Measurements from ENCODE around the gene LEAP2. TPM values are rescaled to one million over a fixed set of nuclear protein-coding genes. Genes with fewer than 3 reads are reported as not detected.

The LEAP2 gene
- total and polyA plus RNA-seq, 3 experiments from 2014 or later = 0.93 to 3.6 (median 2.7) TPM

DNA sequence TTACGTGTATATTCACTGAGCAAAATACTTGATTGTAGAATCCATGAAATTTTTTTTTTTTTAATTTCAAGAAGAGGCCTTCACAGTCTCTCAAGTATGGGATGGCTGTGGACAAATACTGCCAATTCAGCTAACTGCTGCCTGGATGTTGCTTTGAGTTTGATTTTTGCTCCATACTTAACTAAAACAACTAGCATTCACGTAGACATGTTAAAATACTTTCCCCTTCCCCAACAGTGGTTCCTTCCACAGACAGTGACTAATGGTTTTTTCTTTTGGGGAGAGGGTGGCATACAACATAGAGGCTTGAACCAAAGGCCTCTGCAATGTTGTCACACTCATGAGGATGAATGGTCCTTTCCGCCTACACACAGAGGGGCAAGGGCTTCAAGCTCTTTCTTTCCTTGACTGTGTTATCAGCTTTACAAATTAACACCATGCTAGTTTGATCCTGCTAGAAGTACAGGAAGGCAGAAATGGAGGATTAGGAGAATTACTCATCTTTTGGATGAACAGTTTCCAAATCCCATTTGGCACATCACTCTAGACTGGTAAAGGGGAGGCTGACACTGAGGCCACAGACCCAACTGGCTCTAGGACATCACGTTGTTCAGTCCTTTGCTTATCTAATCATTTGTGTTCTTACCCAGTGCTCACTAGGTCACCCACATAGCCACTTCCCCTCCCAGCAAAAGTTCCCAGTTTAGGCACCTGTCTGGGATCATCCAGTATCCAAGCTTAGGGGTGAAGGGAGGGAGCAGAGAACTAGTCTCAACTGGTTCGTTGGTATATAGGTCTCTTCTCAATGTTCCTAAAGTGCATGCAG, 1.8 kb upstream of the LEAP2 start:
- CTCF ChIA-PET = interaction anchor here (1.5 kb wide), 1 partner anchor 51 kb away, joined by 4 read pairs; no protein-coding TSS in a partner anchor
- no peak for DNase-seq

DNA sequence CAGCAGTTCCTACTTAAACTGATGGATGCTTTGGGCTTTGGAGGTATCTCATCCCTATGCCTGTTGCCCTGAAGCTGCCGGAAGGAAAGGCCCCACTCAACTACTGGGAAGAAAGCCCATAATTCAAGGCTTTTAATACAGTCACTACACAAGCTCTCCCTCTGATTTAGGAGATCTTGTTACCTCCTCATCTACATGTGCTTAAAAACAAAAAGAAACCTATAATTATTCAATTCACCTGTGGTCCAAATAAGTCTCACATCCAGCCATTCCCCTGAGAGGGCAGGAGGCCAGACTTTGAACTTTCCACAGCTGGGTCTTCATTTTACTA, 715 bp upstream of the LEAP2 start:
- no peak for DNase-seq
- Mint-ChIP-seq H3K27me3 (no peaks in the 10 kb centered on the region), H3K4me1 (peaks cover 6 to 14% (median 11%) of the 10 kb centered on the region in 3 donors), H3K36me3 (peaks cover 0 to 66% (median 3%) of the 10 kb centered on the region in 3 donors), H3K27ac (peak overlapping the region in 7 of 8 donors; percentile 3 to 73 (median 17)), H3K9me3 (no peaks in the 10 kb centered on the region), H3K4me3 (no peak overlapping the region)
- CTCF ChIA-PET = interaction anchor here (2.1 kb wide), 1 partner anchor 43 kb away, joined by 7 read pairs; the partner anchor contains the start of gene SHROOM1
- Histone ChIP-seq H3K4me3 (ENCODE audit: low read length) (no peak overlapping the region), H3K27me3 (ENCODE audit: insufficient read depth, low read length, poor library complexity, severe bottlenecking) (no peaks in the 10 kb centered on the region), H3K27ac (ENCODE audit: low read depth, low read length) (no peak overlapping the region), H3K9me3 (ENCODE audit: low read length) (no peaks in the 10 kb centered on the region), H3K36me3 (ENCODE audit: insufficient read depth, low read length) (no peaks in the 10 kb centered on the region), H3K4me1 (ENCODE audit: insufficient read depth, low read length) (peaks cover under 1% of the 10 kb centered on the region)
- POLR2A ChIA-PET = no interaction called here

More for the DNA sequence above, 1.8 kb upstream of the LEAP2 start:
- H3K36me3 Mint-ChIP-seq = peaks cover 0 to 65% (median 3%) of the 10 kb centered on the region in 3 donors
- H3K27ac ChIP-seq (ENCODE audit: low read depth, low read length) = no peak overlapping the region
- peak overlapping the region in 2 of 8 donors; percentile 55 to 79 for H3K27ac Mint-ChIP-seq
- H3K9me3 Mint-ChIP-seq = no peaks in the 10 kb centered on the region
- H3K4me1 ChIP-seq (ENCODE audit: insufficient read depth, low read length) = peaks cover 9% of the 10 kb centered on the region
- no peaks in the 10 kb centered on the region for H3K27me3 ChIP-seq (ENCODE audit: insufficient read depth, low read length, poor library complexity, severe bottlenecking)
- H3K4me3 ChIP-seq (ENCODE audit: low read length) = no peak overlapping the region
- no peaks in the 10 kb centered on the region for H3K9me3 ChIP-seq (ENCODE audit: low read length)
- H3K4me3 Mint-ChIP-seq = no peak overlapping the region
- peaks cover 14 to 22% (median 21%) of the 10 kb centered on the region in 3 donors for H3K4me1 Mint-ChIP-seq
- H3K36me3 ChIP-seq (ENCODE audit: insufficient read depth, low read length) = no peaks in the 10 kb centered on the region
- no peaks in the 10 kb centered on the region for H3K27me3 Mint-ChIP-seq
- POLR2A ChIA-PET = interaction anchor here (0.6 kb wide), 1 partner anchor 1090 kb away, joined by 7 read pairs; no protein-coding TSS in a partner anchor

DNA sequence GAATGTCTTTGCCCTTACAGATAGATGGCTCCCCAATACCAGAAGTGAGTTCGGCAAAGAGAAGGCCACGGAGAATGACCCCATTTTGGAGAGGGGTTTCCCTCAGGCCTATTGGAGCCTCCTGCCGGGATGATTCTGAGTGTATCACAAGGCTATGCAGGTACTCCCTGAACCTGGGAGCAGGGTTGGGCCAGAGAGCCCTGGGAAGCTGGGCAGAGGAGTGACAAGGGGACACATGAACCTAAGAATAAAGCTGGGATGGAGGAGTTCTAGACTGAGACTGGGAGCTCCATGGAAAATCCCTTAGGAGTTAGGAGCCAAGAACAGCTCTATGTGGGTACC, 433 bp downstream of the LEAP2 start:
- ChIA-PET CTCF (interaction anchor here (2.1 kb wide), 1 partner anchor 44 kb away, joined by 7 read pairs; the partner anchor contains the start of gene SHROOM1), POLR2A (no interaction called here)
- H3K9me3 ChIP-seq (ENCODE audit: low read length) = no peaks in the 10 kb centered on the region
- Mint-ChIP-seq H3K9me3 (no peaks in the 10 kb centered on the region), H3K4me1 (peaks cover under 1 to 4% (median 4%) of the 10 kb centered on the region in 3 donors), H3K4me3 (no peak overlapping the region), H3K27me3 (no peaks in the 10 kb centered on the region), H3K27ac (peak overlapping the region in 3 of 8 donors; percentile 10 to 70 (median 42)), H3K36me3 (peaks cover 0 to 67% (median 6%) of the 10 kb centered on the region in 3 donors)
- H3K4me3 ChIP-seq (ENCODE audit: low read length) = no peak overlapping the region
- H3K4me1 ChIP-seq (ENCODE audit: insufficient read depth, low read length) = no peaks in the 10 kb centered on the region
- no peaks in the 10 kb centered on the region for H3K36me3 ChIP-seq (ENCODE audit: insufficient read depth, low read length)
- H3K27ac ChIP-seq (ENCODE audit: low read depth, low read length) = no peak overlapping the region
- H3K27me3 ChIP-seq (ENCODE audit: insufficient read depth, low read length, poor library complexity, severe bottlenecking) = no peaks in the 10 kb centered on the region
- DNase-seq = no peak

DNA sequence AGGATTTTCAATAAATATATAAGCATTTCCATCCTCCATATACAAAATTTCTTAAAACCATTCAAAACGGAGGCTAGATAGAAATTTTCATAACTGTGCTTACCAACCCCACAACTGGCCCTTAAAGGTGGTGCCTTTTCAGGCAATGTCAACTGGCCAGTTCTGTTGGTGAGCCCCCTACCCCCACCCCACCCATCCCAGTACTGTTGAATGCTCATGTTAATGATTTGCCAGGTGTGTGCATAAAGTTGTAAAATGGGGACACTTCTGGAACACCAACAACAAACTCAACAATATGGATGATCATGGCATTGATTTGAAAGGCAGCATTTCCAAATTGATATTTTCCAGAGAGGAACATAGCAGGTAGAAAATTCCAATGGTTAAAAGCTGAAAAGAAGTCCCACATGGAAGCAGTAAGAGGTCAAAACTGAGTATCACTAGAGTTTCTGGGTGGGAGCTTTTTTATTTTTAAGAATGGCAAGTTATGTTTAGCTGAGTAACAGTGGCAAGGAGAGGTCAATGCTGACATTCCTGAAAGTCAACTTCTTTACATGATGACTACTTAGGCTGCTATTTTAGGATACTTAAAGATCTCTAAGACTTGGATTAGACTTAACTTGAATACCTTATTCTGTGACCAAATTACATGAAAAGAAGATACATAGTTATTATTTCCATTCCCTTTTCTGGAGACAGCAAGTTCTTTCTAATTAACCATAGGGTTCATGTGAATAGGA, 2.7 kb downstream of the LEAP2 start:
- Histone ChIP-seq H3K27me3 (ENCODE audit: insufficient read depth, low read length, poor library complexity, severe bottlenecking) (no peaks in the 10 kb centered on the region), H3K27ac (ENCODE audit: low read depth, low read length) (no peak overlapping the region), H3K36me3 (ENCODE audit: insufficient read depth, low read length) (peaks cover 18% of the 10 kb centered on the region), H3K9me3 (ENCODE audit: low read length) (no peaks in the 10 kb centered on the region), H3K4me1 (ENCODE audit: insufficient read depth, low read length) (no peaks in the 10 kb centered on the region), H3K4me3 (ENCODE audit: low read length) (no peak overlapping the region)
- Mint-ChIP-seq H3K36me3 (peaks cover 0 to 69% (median 5%) of the 10 kb centered on the region in 3 donors), H3K9me3 (no peaks in the 10 kb centered on the region), H3K27me3 (no peaks in the 10 kb centered on the region), H3K27ac (peak overlapping the region in 2 of 8 donors; percentile 6 to 51), H3K4me3 (no peak overlapping the region), H3K4me1 (peaks cover 0 to 3% (median 0%) of the 10 kb centered on the region in 3 donors)
- DNase-seq = no peak
- POLR2A ChIA-PET = no interaction called here
- CTCF ChIA-PET = no interaction called here

DNA sequence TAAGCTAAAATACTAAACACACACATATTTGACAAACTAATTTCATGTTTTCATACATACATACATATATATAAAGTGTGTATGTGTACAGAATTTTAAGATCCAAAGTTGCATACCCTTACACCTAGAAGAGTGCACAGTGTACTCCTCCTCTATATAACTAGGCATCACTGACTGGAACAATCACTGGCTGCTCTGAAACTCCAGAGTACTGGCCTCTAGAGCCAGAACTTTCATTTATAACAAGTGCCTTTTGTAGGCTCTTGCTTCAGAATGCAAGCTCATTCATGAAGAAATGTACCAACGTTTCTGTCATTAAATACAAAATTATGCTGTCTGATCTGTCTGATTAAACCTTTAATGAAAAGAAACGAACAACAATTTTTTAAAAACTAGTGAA, 4.0 kb downstream of the LEAP2 start:
- Mint-ChIP-seq H3K4me3 (no peak overlapping the region), H3K27ac (peak overlapping the region in 1 of 8 donors; percentile 3), H3K27me3 (no peaks in the 10 kb centered on the region), H3K4me1 (peaks cover 0 to 2% (median 0%) of the 10 kb centered on the region in 3 donors), H3K36me3 (peaks cover 0 to 72% (median 6%) of the 10 kb centered on the region in 3 donors), H3K9me3 (no peaks in the 10 kb centered on the region)
- no peak overlapping the region for H3K27ac ChIP-seq (ENCODE audit: low read depth, low read length)
- H3K27me3 ChIP-seq (ENCODE audit: insufficient read depth, low read length, poor library complexity, severe bottlenecking) = no peaks in the 10 kb centered on the region
- CTCF ChIA-PET = no interaction called here
- H3K36me3 ChIP-seq (ENCODE audit: insufficient read depth, low read length) = peaks cover 18% of the 10 kb centered on the region
- H3K4me1 ChIP-seq (ENCODE audit: insufficient read depth, low read length) = no peaks in the 10 kb centered on the region
- H3K4me3 ChIP-seq (ENCODE audit: low read length) = no peak overlapping the region
- DNase-seq = no peak
- H3K9me3 ChIP-seq (ENCODE audit: low read length) = no peaks in the 10 kb centered on the region
- POLR2A ChIA-PET = no interaction called here

DNA sequence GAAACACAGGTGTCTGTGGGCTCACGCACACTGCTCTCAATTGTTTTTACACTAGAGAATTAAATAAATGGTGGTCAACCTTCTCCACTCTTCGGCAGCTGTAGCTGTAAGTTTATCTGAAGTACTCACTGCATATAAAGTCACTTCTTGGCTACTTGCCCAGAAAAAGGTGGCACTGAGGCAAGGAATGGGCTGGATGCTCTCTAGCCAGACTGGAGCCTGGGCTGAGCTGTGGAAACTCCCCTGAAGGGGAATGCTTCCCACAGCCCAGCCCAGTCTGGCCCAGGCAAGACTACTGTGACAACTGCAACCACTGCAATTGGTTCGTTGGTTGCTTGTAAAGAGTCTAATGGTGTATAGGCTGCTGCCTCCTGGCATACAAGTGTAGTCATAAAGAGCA, 4.5 kb downstream of the LEAP2 start:
- peak overlapping the region in 4 of 8 donors; percentile 3 to 86 (median 21) for H3K27ac Mint-ChIP-seq
- H3K4me1 Mint-ChIP-seq = no peaks in the 10 kb centered on the region
- no peaks in the 10 kb centered on the region for H3K9me3 Mint-ChIP-seq
- Histone ChIP-seq H3K27me3 (ENCODE audit: insufficient read depth, low read length, poor library complexity, severe bottlenecking) (no peaks in the 10 kb centered on the region), H3K4me1 (ENCODE audit: insufficient read depth, low read length) (no peaks in the 10 kb centered on the region), H3K4me3 (ENCODE audit: low read length) (no peak overlapping the region), H3K9me3 (ENCODE audit: low read length) (no peaks in the 10 kb centered on the region), H3K36me3 (ENCODE audit: insufficient read depth, low read length) (peaks cover 18% of the 10 kb centered on the region), H3K27ac (ENCODE audit: low read depth, low read length) (no peak overlapping the region)
- H3K27me3 Mint-ChIP-seq = no peaks in the 10 kb centered on the region
- H3K36me3 Mint-ChIP-seq = peaks cover 2 to 72% (median 8%) of the 10 kb centered on the region in 3 donors
- no peak for DNase-seq
- no peak overlapping the region for H3K4me3 Mint-ChIP-seq
- POLR2A ChIA-PET = no interaction called here
- CTCF ChIA-PET = no interaction called here

DNA sequence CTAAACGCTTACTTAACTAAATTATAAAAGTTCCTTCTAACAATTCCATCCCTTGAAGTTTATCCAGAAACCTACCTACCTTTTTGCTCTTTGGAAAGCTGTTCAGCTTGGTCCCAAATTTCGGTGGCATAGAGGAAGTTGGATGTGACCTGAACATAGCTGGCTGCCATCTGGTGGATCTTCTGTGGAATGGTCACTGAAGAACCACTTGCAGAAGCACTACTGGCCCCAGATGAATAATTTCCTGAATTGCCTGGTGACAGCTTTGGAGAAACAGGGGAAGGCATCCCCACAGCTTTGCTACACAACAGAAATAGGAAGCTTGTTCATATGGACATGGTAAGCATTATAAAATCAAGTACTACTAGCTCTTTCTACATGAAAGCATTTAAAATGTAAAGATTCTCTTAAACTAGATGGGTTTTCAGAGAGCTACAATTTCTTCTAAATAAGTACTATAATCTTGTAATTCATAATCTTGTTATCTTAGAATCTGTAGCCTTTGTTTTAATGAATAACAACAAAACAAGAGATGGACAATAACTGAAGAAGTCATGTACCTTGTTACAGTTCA, 9.9 kb downstream of the LEAP2 start:
- Mint-ChIP-seq H3K36me3 (peaks cover 3 to 88% (median 13%) of the 10 kb centered on the region in 3 donors), H3K27ac (peak overlapping the region; percentile 8 to 81 (median 35)), H3K9me3 (no peaks in the 10 kb centered on the region), H3K27me3 (no peaks in the 10 kb centered on the region), H3K4me1 (peaks cover 0 to 4% (median 2%) of the 10 kb centered on the region in 3 donors), H3K4me3 (no peak overlapping the region)
- ChIA-PET POLR2A (interaction anchor here (1.2 kb wide), 1 partner anchor 53 kb away, joined by 4 read pairs; the partner anchor contains the start of gene SHROOM1), CTCF (interaction anchor here (0.9 to 1.6 kb wide), 8 partner anchors 8 to 136 kb away, joined by 3 to 11 read pairs (median 4); partner anchors contain the start of genes CCNI2, GDF9, SHROOM1 and UQCRQ)
- H3K36me3 ChIP-seq (ENCODE audit: insufficient read depth, low read length) = peaks cover 39% of the 10 kb centered on the region
- H3K27me3 ChIP-seq (ENCODE audit: insufficient read depth, low read length, poor library complexity, severe bottlenecking) = no peaks in the 10 kb centered on the region
- H3K4me1 ChIP-seq (ENCODE audit: insufficient read depth, low read length) = no peaks in the 10 kb centered on the region
- DNase-seq = peak in 2 of 5 donors; percentile 22 to 27
- H3K9me3 ChIP-seq (ENCODE audit: low read length) = no peaks in the 10 kb centered on the region
- H3K27ac ChIP-seq (ENCODE audit: low read depth, low read length) = no peak overlapping the region
- no peak overlapping the region for H3K4me3 ChIP-seq (ENCODE audit: low read length)
